C4-2B (cell line): ENCODE measurements around the gene RPGRIP1.
A peak's percentile ranks its signal among the peaks of the same experiment; 100 is the strongest.

ENCODE experiments used
- H3K27ac ChIP-seq: fragments of 450-650 bp; 2 replicates; pipeline ENCODE4 v1.5.1; 2017
- CTCF ChIP-seq: fragments of 450-650 bp; conservative IDR thresholded peaks from 2 replicates; pipeline ENCODE4 v1.5.1; 2017; ENCODE audit warnings: mild to moderate bottlenecking
- ZFX ChIP-seq: fragments of 450-650 bp; IDR thresholded peaks from 2 replicates; pipeline ENCODE4 v1.6.1; 2017

Gene RPGRIP1

DNA sequence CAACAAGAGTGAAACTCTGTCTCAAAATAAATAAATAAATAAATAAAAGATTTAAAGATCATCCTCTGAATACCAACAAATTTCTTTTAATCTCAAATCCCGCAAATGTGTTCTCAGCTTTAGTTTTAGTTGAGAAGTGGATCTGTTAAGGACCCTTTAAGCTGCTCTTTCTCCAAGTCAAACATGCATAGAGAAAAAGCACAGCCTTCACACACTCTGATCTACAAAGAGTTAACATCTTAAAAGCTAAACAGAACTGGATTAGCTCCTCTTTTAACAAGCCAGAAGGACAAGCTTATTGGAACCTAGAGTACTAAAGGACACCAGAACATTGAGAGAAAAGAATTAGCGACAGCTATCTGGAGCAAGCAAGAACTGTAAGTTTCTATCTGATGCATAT, at the start of gene RPGRIP1:
TSS of gene RPGRIP1 (plus strand) at position 301 of the 400 bp plus-strand sequence. CDS start 7,894 bp downstream, outside the sequence.
- H3K27ac ChIP-seq = no peak within 1 kb of the TSS
- TF ChIP-seq ZFX (no peak), CTCF (no peak)

DNA sequence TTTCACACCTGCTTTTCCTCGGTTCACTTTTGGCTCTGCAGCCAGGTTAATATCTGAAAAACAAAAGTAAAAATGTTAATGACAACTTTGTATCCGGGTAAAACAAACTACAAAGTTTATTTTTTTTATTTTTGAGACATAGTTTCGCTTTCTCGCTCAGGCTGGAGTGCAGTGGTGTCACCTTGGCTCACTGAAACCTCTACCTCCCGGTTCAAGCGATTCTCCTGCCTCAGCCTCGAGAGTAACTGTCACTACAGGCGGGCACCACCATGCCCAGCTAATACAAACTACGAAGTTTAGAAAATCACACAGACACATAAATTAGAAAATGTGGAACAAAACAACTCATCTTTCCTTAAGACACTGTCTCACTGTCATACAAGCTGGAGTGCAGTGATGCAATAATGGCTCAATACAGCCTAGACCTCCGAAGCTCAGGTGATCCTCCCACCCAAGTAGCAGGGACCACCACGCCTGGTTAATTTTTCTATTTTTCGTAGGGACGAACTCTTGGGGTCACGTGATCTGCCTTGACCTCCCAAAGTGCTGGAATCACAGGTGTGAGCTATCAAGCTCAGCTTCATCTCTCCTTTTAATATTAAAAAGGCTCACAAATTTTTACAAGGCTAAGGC, 48.7 kb upstream of the RPGRIP1 start:
- TF ChIP-seq CTCF = no peak
- no peak for TF ChIP-seq ZFX
- H3K27ac ChIP-seq = no peak overlapping the region

GRCh38 chr14:21233457-21234076, 46.3 kb upstream of the RPGRIP1 start:
- H3K27ac ChIP-seq = no peak overlapping the region
- TF ChIP-seq ZFX (no peak), CTCF (peak; percentile 30)

- H3K27ac ChIP-seq = no peak overlapping the region
- TF ChIP-seq ZFX (no peak), CTCF (no peak)
Measured at GRCh38 chr14:21234112-21234511, 45.8 kb upstream of the RPGRIP1 start.

GRCh38 chr14:21236948-21237797, 42.7 kb upstream of the RPGRIP1 start:
- no peak overlapping the region for H3K27ac ChIP-seq
- TF ChIP-seq CTCF = no peak
- no peak for TF ChIP-seq ZFX

DNA sequence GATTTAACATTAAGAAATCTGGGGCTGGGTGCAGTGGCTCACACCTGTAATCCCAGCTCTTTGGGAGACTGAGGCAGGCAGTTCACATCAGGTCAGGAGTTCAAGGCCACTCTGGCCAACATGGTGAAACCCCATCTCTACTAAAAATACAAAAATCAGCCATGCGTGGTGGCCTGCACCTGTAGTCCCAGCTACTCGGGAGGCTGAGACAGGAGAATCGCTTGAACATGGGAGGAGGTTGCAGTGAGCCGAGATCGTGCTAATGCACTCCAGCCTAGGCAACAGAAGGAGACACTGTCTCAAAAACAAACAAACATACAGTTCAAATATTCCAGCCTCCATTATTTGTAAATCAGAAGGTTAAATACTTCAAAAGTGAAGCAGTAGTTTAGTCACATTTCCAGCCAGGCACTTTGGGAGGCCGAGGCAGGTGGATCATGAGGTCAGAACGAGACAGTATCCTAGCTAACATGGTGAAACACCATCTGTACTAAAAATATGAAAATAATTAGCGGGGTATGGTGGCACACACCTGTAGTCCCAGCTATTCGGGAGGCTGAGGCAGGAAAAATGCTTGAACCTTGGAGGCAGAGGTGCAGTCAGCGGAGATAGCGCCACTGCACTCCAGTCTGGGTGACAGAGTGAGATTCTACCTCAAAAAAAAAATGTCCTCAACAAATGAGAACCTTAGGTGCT, 40.9 kb upstream of the RPGRIP1 start:
- H3K27ac ChIP-seq = no peak overlapping the region
- no peak for TF ChIP-seq ZFX

DNA sequence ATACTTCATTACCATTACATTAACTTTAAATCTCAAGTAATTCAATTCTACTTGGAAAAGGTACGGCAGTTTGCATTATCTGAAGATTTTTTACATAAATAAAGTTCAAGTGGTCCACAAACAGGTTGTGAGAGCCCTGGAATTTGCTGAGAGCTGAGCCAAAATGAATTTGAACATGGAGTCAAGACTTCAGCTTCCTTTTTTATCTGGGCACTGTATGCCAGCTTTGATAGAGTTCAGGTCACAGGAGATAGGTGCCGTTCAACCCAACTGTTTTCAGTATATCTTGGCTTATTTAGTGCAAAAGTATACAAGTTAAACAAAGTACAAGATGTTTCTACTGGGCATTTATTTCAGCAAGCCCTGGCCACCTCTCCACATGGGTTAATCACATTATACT, 39.5 kb upstream of the RPGRIP1 start:
- TF ChIP-seq ZFX (no peak), CTCF (no peak)
- H3K27ac ChIP-seq = no peak overlapping the region
